Neutrophil (primary cell): ENCODE results near the gene MATK.

ENCODE experiments used
- H3K27ac ChIP-seq: fragments of 200-600 bp; sonication (generic); 2 replicates; pipeline ENCODE4 v1.5.1; 2016; ENCODE audit warnings: mild to moderate bottlenecking, moderate library complexity
- H3K27me3 ChIP-seq: fragments of 200-600 bp; sonication (generic); 2 replicates; pipeline ENCODE4 v1.6.0; 2016; ENCODE audit warnings: mild to moderate bottlenecking
- H3K36me3 ChIP-seq: fragments of 200-600 bp; sonication (generic); 2 replicates; pipeline ENCODE4 v1.5.1; 2017
- H3K4me1 ChIP-seq, 2 experiments: fragments of 200-600 bp in 1 of 2; sonication (generic) in 1 of 2; 1 replicate in 1 of 2; 2 replicates in 1 of 2; pipeline versions ENCODE4 v1.5.1 to v1.6.1; 2013 to 2016; ENCODE audit warnings: low read depth in 1 of 2, low read length in 1 of 2, mild to moderate bottlenecking in 1 of 2, moderate library complexity in 1 of 2; ENCODE audit not compliant: control insufficient read depth in 1 of 2, insufficient read depth in 1 of 2
- H3K4me3 ChIP-seq, 2 experiments: fragments of 200-600 bp in 1 of 2; sonication (generic) in 1 of 2; 1 replicate in 1 of 2; 2 replicates in 1 of 2; pipeline ENCODE4 v1.5.1; 2013 to 2016; ENCODE audit warnings: low read depth in 1 of 2, low read length in 1 of 2, mild to moderate bottlenecking in 1 of 2, moderate library complexity in 1 of 2
- H3K9me3 ChIP-seq: fragments of 200-600 bp; sonication (generic); 2 replicates; pipeline ENCODE4 v1.5.1; 2016
- CTCF ChIP-seq: fragments of 200-600 bp; sonication (generic); IDR thresholded peaks from 2 replicates; pipeline ENCODE4 v1.5.1; 2016; ENCODE audit warnings: antibody characterized with exemption

Gene MATK

DNA sequence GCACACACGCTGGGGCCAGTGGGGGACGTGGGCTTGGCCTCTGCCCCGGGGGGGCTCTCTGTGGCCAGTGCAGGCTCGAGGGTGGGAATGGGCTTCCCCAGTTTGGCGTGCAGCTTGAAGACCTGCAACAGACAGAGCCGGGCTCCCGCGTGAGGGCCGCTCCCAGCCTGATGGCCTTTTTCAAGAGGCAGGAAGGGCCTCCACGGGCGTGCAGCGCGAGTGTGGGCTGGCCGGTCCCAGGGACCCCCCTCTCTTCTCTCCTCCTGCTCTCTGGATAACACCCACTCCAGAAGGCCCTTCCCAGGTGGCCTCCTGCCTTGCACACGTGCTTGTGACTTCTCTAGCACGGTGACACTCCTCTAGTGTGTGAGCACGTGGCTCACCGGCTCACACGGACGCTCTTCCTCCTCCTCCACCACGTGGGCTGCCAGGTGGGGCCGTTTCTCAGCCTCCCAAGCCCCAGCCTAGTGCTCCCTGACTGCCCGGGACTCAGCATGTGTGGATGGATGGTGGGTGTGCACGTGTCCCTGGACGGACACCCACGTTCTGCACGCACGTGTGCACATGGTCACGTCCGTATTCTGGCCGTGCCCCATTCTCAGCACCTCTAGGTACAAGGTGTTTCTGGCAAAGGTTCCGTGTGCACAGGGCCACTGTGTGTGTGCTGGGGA lies 39.2 kb upstream of the MATK start:
- peaks cover 3 to 7% of the 10 kb centered on the region in 2 experiments for H3K4me1 ChIP-seq
- H3K9me3 ChIP-seq: no peaks in the 10 kb centered on the region
- TF ChIP-seq CTCF: no peak
- no peak overlapping the region for H3K4me3 ChIP-seq
- H3K36me3 ChIP-seq: no peaks in the 10 kb centered on the region
- peaks cover 9% of the 10 kb centered on the region for H3K27me3 ChIP-seq
- H3K27ac ChIP-seq: no peak overlapping the region

DNA sequence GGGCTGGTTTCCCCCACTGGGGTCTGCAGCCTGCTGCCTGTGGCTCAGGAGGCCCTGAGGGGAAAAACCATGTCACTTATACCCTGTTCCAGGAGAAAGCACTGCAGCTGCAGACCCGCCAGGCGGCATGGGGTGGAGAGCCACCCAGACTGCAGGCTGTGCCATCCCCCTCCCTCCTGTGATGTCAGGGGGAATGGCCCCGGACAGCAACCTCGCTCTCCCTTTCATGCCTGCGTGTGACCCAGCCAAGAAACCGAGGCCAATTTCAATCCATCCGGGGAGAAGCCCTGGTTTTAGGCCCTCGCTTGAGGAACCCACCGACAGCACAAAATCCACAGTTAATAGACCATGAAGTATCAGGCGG lies 37.2 kb upstream of the MATK start:
- Histone ChIP-seq H3K9me3 (no peaks in the 10 kb centered on the region), H3K27ac (no peak overlapping the region), H3K36me3 (no peaks in the 10 kb centered on the region), H3K4me1 (peaks cover 10 to 16% of the 10 kb centered on the region in 2 experiments), H3K4me3 (no peak overlapping the region), H3K27me3 (peaks cover 5% of the 10 kb centered on the region)
- no peak for TF ChIP-seq CTCF

GRCh38 chr19:3822683-3823349 lies 36.6 kb upstream of the MATK start:
- H3K9me3 ChIP-seq: no peaks in the 10 kb centered on the region
- H3K4me3 ChIP-seq: no peak overlapping the region
- no peak for TF ChIP-seq CTCF
- H3K36me3 ChIP-seq: no peaks in the 10 kb centered on the region
- peaks cover 15 to 21% of the 10 kb centered on the region in 2 experiments for H3K4me1 ChIP-seq
- H3K27me3 ChIP-seq: peaks cover 5% of the 10 kb centered on the region
- H3K27ac ChIP-seq: no peak overlapping the region

DNA sequence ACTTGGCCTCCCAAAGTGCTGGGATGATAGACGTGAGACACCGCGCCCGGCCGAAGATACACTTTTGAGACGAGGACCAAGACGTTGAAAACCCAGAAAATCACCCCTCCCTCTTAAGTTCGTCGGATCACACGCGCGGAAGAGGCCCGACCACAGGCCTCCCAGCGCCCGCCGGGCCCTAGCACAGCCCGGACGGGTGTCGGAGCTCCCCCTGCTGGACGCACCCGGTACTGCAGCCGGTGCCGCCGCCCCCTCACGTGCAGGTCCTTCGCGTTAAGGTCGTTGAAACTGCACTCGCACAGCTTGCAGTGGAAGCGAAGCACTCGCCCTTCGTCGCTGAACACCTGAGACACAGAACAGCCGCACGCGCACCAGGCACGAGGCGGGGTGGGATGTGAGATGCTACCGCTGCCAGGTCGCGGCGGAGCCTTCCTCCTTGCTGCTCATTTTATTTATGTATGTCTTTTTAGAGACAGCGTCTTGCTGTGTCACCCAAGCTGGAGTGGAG lies 35.7 kb upstream of the MATK start:
- Histone ChIP-seq H3K4me3 (peak overlapping the region; percentile 20 to 27), H3K9me3 (no peaks in the 10 kb centered on the region), H3K4me1 (peaks cover 18 to 22% of the 10 kb centered on the region in 2 experiments), H3K36me3 (no peaks in the 10 kb centered on the region), H3K27me3 (peaks cover 5% of the 10 kb centered on the region), H3K27ac (peak overlapping the region; percentile 31)
- TF ChIP-seq CTCF: peak; percentile 97

DNA sequence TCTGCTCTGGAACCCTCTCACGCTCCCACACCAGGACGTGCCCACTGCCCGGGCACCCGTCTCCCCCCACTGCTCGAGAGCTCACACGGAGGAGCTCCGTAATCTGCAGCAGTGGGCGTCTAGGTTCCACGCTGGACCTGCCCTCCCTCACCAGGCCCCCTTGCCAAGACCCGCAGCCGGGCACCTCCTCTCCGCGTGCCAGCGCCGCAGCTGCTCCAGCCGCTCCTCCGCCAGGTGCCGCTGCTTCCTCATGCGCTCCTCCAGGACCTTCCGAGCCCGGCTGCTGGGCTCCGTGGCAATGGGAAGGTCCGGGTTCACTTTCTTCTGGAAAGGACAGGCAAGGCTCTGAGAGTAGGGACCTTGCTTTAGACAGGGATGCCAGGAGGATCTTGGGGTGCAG lies 35.0 kb upstream of the MATK start:
- TF ChIP-seq CTCF: no peak
- H3K4me1 ChIP-seq: peaks cover 18 to 22% of the 10 kb centered on the region in 2 experiments
- no peaks in the 10 kb centered on the region for H3K36me3 ChIP-seq
- peaks cover 5% of the 10 kb centered on the region for H3K27me3 ChIP-seq
- no peak overlapping the region for H3K4me3 ChIP-seq
- no peak overlapping the region for H3K27ac ChIP-seq
- H3K9me3 ChIP-seq: no peaks in the 10 kb centered on the region
